K562 (cell line): Measurements from ENCODE around the gene SELENOO. TPM values are rescaled to one million over a fixed set of nuclear protein-coding genes. Genes with fewer than 3 reads are reported as not detected.

Source experiments
- ATAC-seq: fragments of 200-7000 bp; cut with Tn5 transposase; 3 replicates; pipeline ENCODE4 v1.9.1; 2020; ENCODE audit warnings: moderate library complexity
- BruUV-seq: library from RNA; stranded (reverse); fragments of 400-500 nt; replicated peaks from 2 replicates; lab custom pipeline; 2021; lab: Mats Ljungman, UMichigan
- CTCF ChIA-PET: fragments of 300-600 bp; formaldehyde crosslinking; extraction: SDS; loops from one replicate; lab custom pipeline; 2021; ENCODE audit warnings: low intra/inter-chr PET ratio; lab: Yijun Ruan, JAX
- POLR2A ChIA-PET: fragments of 300-600, 350-650 bp; sonication (Branson Sonifier 250); formaldehyde crosslinking; extraction: SDS; loops from one replicate; lab custom pipeline; 2021; ENCODE audit warnings: antibody characterized with exemption, inconsistent platforms; lab: Yijun Ruan, JAX
- DNase-seq, 4 experiments: peaks; one replicate each; pipeline versions ENCODE4 v3.0.0 to v3.0.0-alpha.2; 2011 to 2018; ENCODE audit warnings: low spot score in 3 of 4, mixed read lengths in 3 of 4; ENCODE audit errors: extremely low read depth in 1 of 4
- FAIRE-seq: peaks from 2 replicates; lab custom pipeline; 2011; peaks lifted over from hg19 to GRCh38; lab: Jason Lieb, UNC
- H2AFZ ChIP-seq: 2 replicates; pipeline ENCODE4 v1.6.0; 2011; ENCODE audit warnings: low read depth, low read length, control low read depth, inconsistent platforms
- H3K27ac ChIP-seq: fragments of 200-600 bp; 3 replicates; pipeline ENCODE4 v1.8.0; 2011; ENCODE audit warnings: low read depth, mild to moderate bottlenecking, control low read depth, inconsistent platforms, low read length, moderate library complexity, mixed read lengths; ENCODE audit errors: extremely low read depth
- H3K27me3 ChIP-seq, 2 experiments: fragments of 300-600 bp in 1 of 2; 2 replicates in 1 of 2; 3 replicates in 1 of 2; pipeline versions ENCODE4 v1.6.0 to v1.8.0; 2011; ENCODE audit warnings: inconsistent platforms in 2 of 2, low read length in 2 of 2, mild to moderate bottlenecking in 1 of 2, mixed read lengths in 1 of 2, moderate library complexity in 1 of 2; ENCODE audit not compliant: control insufficient read depth in 2 of 2, insufficient read depth in 2 of 2
- H3K36me3 ChIP-seq: fragments of 300-600 bp; 3 replicates; pipeline ENCODE4 v1.8.0; 2011; ENCODE audit warnings: mild to moderate bottlenecking, low read length, inconsistent platforms; ENCODE audit not compliant: control insufficient read depth, insufficient read depth
- H3K4me1 ChIP-seq, 2 experiments: fragments of 200-600 bp in 1 of 2; replicated peaks in 1 of 2; 2 replicates in 1 of 2; 3 replicates in 1 of 2; pipeline versions ENCODE4 v1.5.1 to v1.8.0; 2011; ENCODE audit warnings: inconsistent platforms in 2 of 2, low read length in 2 of 2, mild to moderate bottlenecking in 1 of 2, mixed read lengths in 1 of 2, moderate library complexity in 1 of 2; ENCODE audit not compliant: control insufficient read depth in 2 of 2, insufficient read depth in 2 of 2
- H3K4me2 ChIP-seq: 2 replicates; pipeline ENCODE4 v1.6.1; 2011; ENCODE audit warnings: low read length, control low read depth, inconsistent platforms, mixed read lengths; ENCODE audit not compliant: insufficient read depth
- H3K4me3 ChIP-seq: fragments of 200-600 bp; sonication (generic), shearing (Covaris generic); 2 replicates; pipeline ENCODE4 v1.5.1; 2016; ENCODE audit warnings: control low read depth, inconsistent platforms
- H3K79me2 ChIP-seq: fragments of 200-600 bp; 3 replicates; pipeline ENCODE4 v1.8.0; 2011; ENCODE audit warnings: low read length, inconsistent platforms; ENCODE audit not compliant: control insufficient read depth, insufficient read depth
- H3K9ac ChIP-seq, 2 experiments: 2 replicates each; pipeline versions ENCODE4 v1.6.0 to v1.6.1; 2011; ENCODE audit warnings: low read depth in 2 of 2, low read length in 2 of 2, control low read depth in 1 of 2, inconsistent platforms in 1 of 2, mild to moderate bottlenecking in 1 of 2, mixed read lengths in 1 of 2; ENCODE audit not compliant: insufficient read depth in 1 of 2
- H3K9me1 ChIP-seq: one replicate; pipeline ENCODE4 v1.6.0; 2011; ENCODE audit warnings: inconsistent platforms, mild to moderate bottlenecking, low read length, moderate library complexity; ENCODE audit not compliant: control insufficient read depth, insufficient read depth
- H3K9me3 ChIP-seq: replicated peaks from 2 replicates; pipeline ENCODE4 v1.5.1; 2011; ENCODE audit warnings: low read depth, low read length, inconsistent platforms; ENCODE audit not compliant: control insufficient read depth, insufficient read depth
- H4K20me1 ChIP-seq: replicated peaks from 2 replicates; pipeline ENCODE4 v1.6.1; 2011; ENCODE audit warnings: low read length, inconsistent platforms, mixed read lengths; ENCODE audit not compliant: control insufficient read depth, insufficient read depth
- EHMT2 ChIP-seq: fragments of 450-650 bp; IDR thresholded peaks from 2 replicates; pipeline ENCODE4 v1.6.1; 2018; ENCODE audit warnings: antibody characterized with exemption
- SMARCE1 ChIP-seq: fragments of 450-650 bp; IDR thresholded peaks from 2 replicates; pipeline ENCODE4 v1.7.1; 2016; ENCODE audit warnings: mild to moderate bottlenecking
- WGBS: fragments of 100-300 bp; shearing (Covaris generic); methylation state at CpG from one replicate; pipeline ENCODE4 v1.1.6; 2016; ENCODE audit warnings: low coverage, mixed read lengths; ENCODE audit not compliant: insufficient coverage; ENCODE audit errors: missing lambda C conversion rate; 5-methylcytosine and 5-hydroxymethylcytosine counted together
- in situ Hi-C: fragments of 300-500 bp; cut with MboI; formaldehyde crosslinking; loops from 4 replicates; pipeline ENCODE4 v1.15.0; 2018; ENCODE audit warnings: inconsistent platforms, mixed read lengths
- intact Hi-C: fragments of 100-400 bp; cut with micrococcal nuclease; formaldehyde crosslinking; loops from 2 replicates; pipeline ENCODE4 v1.14.2; 2022
- polyA plus RNA-seq, 8 experiments: library from polyadenylated mRNA; depleted of rRNA in 4 of 8; stranded (reverse) in 5 of 8; unstranded in 3 of 8; fragments of >200 nt; fragmentation: Nextera tagmentation in 2 of 8; fragmentation: Illumina TruSeq in 1 of 8; extraction: Ambion mirVana in 2 of 8; extraction: Trizol in 1 of 8; gene quantifications; 2 replicates each; pipeline versions ENCODE4 v1.2.1 to v1.2.3, GENCODE V29; 2011 to 2014; ENCODE audit warnings: inconsistent platforms in 1 of 8, missing spikeins in 1 of 8
- total RNA-seq, 7 experiments: library from RNA; depleted of rRNA in 6 of 7; stranded (reverse); fragments of >200 nt in 6 of 7; fragmentation: Illumina TruSeq in 2 of 7; extraction: Trizol in 2 of 7; gene quantifications; 2 replicates each; pipeline versions ENCODE4 v1.2.1 to v1.2.3, GENCODE V29; 2011 to 2021; ENCODE audit warnings: low replicate concordance in 1 of 7
- TF ChIP-seq, protein P1 (sequence below): fragments of 150-350 bp; IDR thresholded peaks from 2 replicates; pipeline ENCODE4 v1.6.1; 2014; ENCODE audit warnings: low read depth, mild to moderate bottlenecking, low read length, borderline replicate concordance

The SELENOO gene
- total and polyA plus RNA-seq, 9 of the 15 experiments (the other 6 are each of a cell fraction or from before 2014, with no cell fraction given), result 0.37 to 24.9 (median 8.3) TPM

DNA sequence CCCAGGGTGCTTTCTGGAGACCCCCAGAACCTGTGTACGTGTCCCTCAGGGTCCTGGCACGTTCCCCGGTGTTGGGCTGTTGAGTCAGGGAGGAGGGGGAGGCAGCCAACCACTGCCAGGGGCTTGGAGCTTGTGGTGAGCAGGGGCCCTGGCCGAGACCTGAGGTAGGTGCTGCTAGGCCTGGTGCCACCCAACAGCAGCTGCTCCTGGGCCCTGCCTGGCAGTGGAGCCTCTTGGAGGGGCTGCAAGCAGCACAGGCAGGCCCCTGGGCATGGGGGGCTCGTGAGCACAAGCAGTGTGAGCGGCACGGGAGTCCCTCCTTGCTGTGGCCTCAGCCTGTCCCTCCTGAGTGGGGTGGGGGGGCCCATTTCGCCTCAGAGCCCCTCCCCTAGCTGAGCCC lies 7.2 kb upstream of the SELENOO start:
- Histone ChIP-seq H3K79me2 (peaks cover 42% of the 10 kb centered on the region), H3K4me1 (peaks cover 12 to 56% of the 10 kb centered on the region in 2 experiments), H3K9me3 (no peaks in the 10 kb centered on the region), H4K20me1 (peaks cover 8% of the 10 kb centered on the region), H3K9me1 (peaks cover 7% of the 10 kb centered on the region), H3K9ac (no peak overlapping the region), H2AFZ (no peak overlapping the region), H3K4me2 (no peak overlapping the region), H3K36me3 (peaks cover 61% of the 10 kb centered on the region; the same call in 2 of the 3 replicates), H3K4me3 (no peak overlapping the region), H3K27me3 (no peaks in the 10 kb centered on the region), H3K27ac (no peak overlapping the region)
- WGBS, result 97% methylated on average over 5 of the region's 8 CpGs
- BruUV-seq, result no TSS peak
- DNase-seq (no peak), ATAC-seq (no peak), FAIRE-seq (no peak)
- TF ChIP-seq SMARCE1, result no peak
- TF ChIP-seq, protein P1, sequence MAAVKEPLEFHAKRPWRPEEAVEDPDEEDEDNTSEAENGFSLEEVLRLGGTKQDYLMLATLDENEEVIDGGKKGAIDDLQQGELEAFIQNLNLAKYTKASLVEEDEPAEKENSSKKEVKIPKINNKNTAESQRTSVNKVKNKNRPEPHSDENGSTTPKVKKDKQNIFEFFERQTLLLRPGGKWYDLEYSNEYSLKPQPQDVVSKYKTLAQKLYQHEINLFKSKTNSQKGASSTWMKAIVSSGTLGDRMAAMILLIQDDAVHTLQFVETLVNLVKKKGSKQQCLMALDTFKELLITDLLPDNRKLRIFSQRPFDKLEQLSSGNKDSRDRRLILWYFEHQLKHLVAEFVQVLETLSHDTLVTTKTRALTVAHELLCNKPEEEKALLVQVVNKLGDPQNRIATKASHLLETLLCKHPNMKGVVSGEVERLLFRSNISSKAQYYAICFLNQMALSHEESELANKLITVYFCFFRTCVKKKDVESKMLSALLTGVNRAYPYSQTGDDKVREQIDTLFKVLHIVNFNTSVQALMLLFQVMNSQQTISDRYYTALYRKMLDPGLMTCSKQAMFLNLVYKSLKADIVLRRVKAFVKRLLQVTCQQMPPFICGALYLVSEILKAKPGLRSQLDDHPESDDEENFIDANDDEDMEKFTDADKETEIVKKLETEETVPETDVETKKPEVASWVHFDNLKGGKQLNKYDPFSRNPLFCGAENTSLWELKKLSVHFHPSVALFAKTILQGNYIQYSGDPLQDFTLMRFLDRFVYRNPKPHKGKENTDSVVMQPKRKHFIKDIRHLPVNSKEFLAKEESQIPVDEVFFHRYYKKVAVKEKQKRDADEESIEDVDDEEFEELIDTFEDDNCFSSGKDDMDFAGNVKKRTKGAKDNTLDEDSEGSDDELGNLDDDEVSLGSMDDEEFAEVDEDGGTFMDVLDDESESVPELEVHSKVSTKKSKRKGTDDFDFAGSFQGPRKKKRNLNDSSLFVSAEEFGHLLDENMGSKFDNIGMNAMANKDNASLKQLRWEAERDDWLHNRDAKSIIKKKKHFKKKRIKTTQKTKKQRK, result no peak
- TF ChIP-seq EHMT2, result no peak
- in situ Hi-C loops (no loop called here), intact Hi-C loops (no loop called here)
- CTCF ChIA-PET, result no interaction called here
- POLR2A ChIA-PET, result no interaction called here
